Gastroesophageal sphincter (tissue), 3 donors: ENCODE measurements around the gene DHX8.

Experiments used
- CTCF ChIP-seq, 4 experiments: fragments of 200-600 bp in 2 of 4; fragments of 450-650 bp in 2 of 4; sonication (generic) in 1 of 4; IDR thresholded peaks; one replicate each; pipeline ENCODE4 v1.5.1; 2017 to 2019; ENCODE audit warnings: antibody characterized with exemption in 4 of 4, mild to moderate bottlenecking in 2 of 4, moderate library complexity in 2 of 4
- EP300 ChIP-seq: sonication (generic); formaldehyde crosslinking; IDR thresholded peaks from one replicate; pipeline ENCODE4 v1.6.1; 2017; ENCODE audit warnings: antibody characterized with exemption, mild to moderate bottlenecking
- POLR2AphosphoS5 ChIP-seq: sonication (generic); formaldehyde crosslinking; IDR thresholded peaks from one replicate; pipeline ENCODE4 v1.6.1; 2017; ENCODE audit warnings: antibody characterized with exemption

DNA sequence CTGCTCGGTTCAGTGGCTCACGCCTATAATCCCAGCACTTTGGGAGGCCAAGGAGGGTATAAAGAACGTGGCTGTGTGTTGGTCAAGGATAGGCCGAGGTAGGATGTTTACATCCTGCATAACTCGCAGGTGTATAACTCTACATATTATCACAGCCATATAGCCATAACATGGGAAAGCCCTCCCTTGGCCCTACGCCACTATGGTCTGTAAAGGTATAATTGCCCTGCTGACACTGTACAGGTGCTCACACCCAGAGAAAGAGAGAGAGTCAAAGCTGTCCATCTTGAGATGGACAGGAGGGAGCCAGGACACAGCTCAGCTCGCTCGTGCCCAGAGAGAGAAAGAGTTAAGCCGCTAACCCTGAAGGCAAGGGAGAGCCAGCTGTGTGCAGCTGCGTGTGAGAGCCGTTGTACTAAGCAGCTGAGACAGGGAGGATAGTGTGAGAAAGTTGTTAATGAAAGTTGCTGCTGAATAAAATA, 30.4 kb upstream of the DHX8 start:
- no peak for TF ChIP-seq CTCF (IDR thresholded peaks at IDR 0.05)
- no peak for TF ChIP-seq EP300
- no peak for TF ChIP-seq POLR2AphosphoS5
